ENCODE data around the gene GAL3ST2.

GRCh38 chr2:241738040-241738686 lies 38.5 kb upstream of the GAL3ST2 start:
- TF ChIP-seq POLR2AphosphoS5 (IDR thresholded peaks at IDR 0.05; ENCODE audit: borderline replicate concordance, low read depth, low read length) (no peak), EZH2 (IDR thresholded peaks at IDR 0.05) (no peak), FOXP2 (optimal IDR thresholded peaks at IDR 0.05; ENCODE audit: control extremely low read depth, extremely low read length, insufficient read depth) (no peak)

Measured in SK-N-MC (cell line).